ENCODE results near the gene RBPJ. TPM values are rescaled to one million over a fixed set of nuclear protein-coding genes. Genes with fewer than 3 reads are reported as not detected.

Gene RBPJ
- total and polyA plus RNA-seq, 2 of the 8 experiments (the other 6 are each of a cell fraction or from before 2014, with no cell fraction given), result 65.5 to 217 TPM

GRCh38 chr4:26432419-26432818 lies 111.6 kb downstream of the RBPJ start (continued):
- TF ChIP-seq SUZ12 (IDR thresholded peaks at IDR 0.05; ENCODE audit: low read length) (no peak), EP300 (IDR thresholded peaks at IDR 0.05; ENCODE audit: borderline replicate concordance in 1 of 2, low read depth in 2 of 2, low read length in 2 of 2) (no peak), KDM5A (IDR thresholded peaks at IDR 0.05; ENCODE audit: low read length) (no peak), EZH2 (IDR thresholded peaks at IDR 0.05; ENCODE audit: low read depth, low read length, severe bottlenecking) (no peak), NANOG (IDR thresholded peaks at IDR 0.05; ENCODE audit: insufficient read depth, low read depth, low read length, poor library complexity, severe bottlenecking) (no peak)

All from H1 (cell line).